Adrenal gland (tissue), 12 donors: ENCODE data around the gene BTBD1. TPM values are rescaled to one million over a fixed set of nuclear protein-coding genes. Genes with fewer than 3 reads are reported as not detected.

Experiments
- DNase-seq, 7 donors: peaks; one replicate each; pipeline ENCODE4 v3.0.0-alpha.2; 2019 to 2020
- H3K27ac ChIP-seq, 5 donors: fragments of 200-600 bp; sonication (generic) in 4 of 5; 1 replicate in 3 of 5; 2 replicates in 2 of 5; pipeline versions ENCODE4 v1.5.1 to v1.8.0; 2016 to 2020; ENCODE audit warnings: mild to moderate bottlenecking in 1 of 5
- H3K27me3 ChIP-seq: fragments of 200-600 bp; 2 replicates; pipeline ENCODE4 v1.8.0; 2021
- H3K36me3 ChIP-seq, 2 donors: fragments of 200-600 bp; replicated peaks in 1 of 2; 1 replicate in 1 of 2; 2 replicates in 1 of 2; pipeline versions ENCODE4 v1.5.1 to v1.8.0; 2018 to 2022
- H3K4me1 ChIP-seq, 2 donors: fragments of 200-600 bp; replicated peaks in 1 of 2; 1 replicate in 1 of 2; 2 replicates in 1 of 2; pipeline versions ENCODE4 v1.5.1 to v1.8.0; 2018 to 2021
- H3K4me3 ChIP-seq, 4 donors: fragments of 200-600 bp; sonication (generic) in 3 of 4; one replicate each; pipeline ENCODE4 v1.5.1; 2016 to 2018
- H3K9me3 ChIP-seq, 3 donors: fragments of 200-600 bp; sonication (generic) in 1 of 3; replicated peaks in 1 of 3; 1 replicate in 2 of 3; 2 replicates in 1 of 3; pipeline versions ENCODE4 v1.5.1 to v1.8.0; 2016 to 2021
- CTCF ChIP-seq, 6 experiments: fragments of 450-650 bp in 4 of 6; fragments of 200-600 bp in 2 of 6; sonication (generic) in 1 of 6; IDR thresholded peaks; 1 replicate in 5 of 6; 2 replicates in 1 of 6; pipeline versions ENCODE4 v1.5.1 to v1.8.0; 2016 to 2021; ENCODE audit warnings: antibody characterized with exemption in 6 of 6, mild to moderate bottlenecking in 2 of 6, moderate library complexity in 1 of 6
- POLR2A ChIP-seq, 2 donors: fragments of 450-650 bp; IDR thresholded peaks; one replicate each; pipeline ENCODE4 v1.6.1; 2017; ENCODE audit warnings: antibody characterized with exemption in 2 of 2, mild to moderate bottlenecking in 2 of 2, moderate library complexity in 1 of 2
- WGBS, 4 donors: extraction: QIAGEN DNeasy Blood & Tissue Kit in 2 of 4; methylation state at CpG; one replicate each; pipeline versions ENCODE4 v1.1.5 to v1.1.7; 2013 to 2017; 5-methylcytosine and 5-hydroxymethylcytosine counted together
- intact Hi-C, 2 donors: fragments of 100-400 bp; cut with DNase I; formaldehyde crosslinking; loops; one replicate each; pipeline versions ENCODE4 v1.14.1 to v1.15.0; 2022 to 2023
- polyA plus RNA-seq, 3 donors: library from polyadenylated mRNA; stranded (reverse); fragments of 200-250 nt in 2 of 3; fragments of 350-450 nt in 1 of 3; fragmentation: Illumina TruSeq in 1 of 3; extraction: RNeasy Lipid Tissue Mini Kit (QIAGEN cat#74804) in 1 of 3; gene quantifications; one replicate each; pipeline ENCODE4 v1.2.3, GENCODE V29; 2013 to 2014
- total RNA-seq, 9 donors: library from RNA; depleted of rRNA in 4 of 9; stranded (reverse); fragments of >200 nt in 4 of 9; fragments of 120-200 nt in 1 of 9; fragmentation: NEBNext Ultra II Directional in 1 of 9; extraction: Animal tissue kit (Norgen Biotek cat#: 25700) in 1 of 9; gene quantifications; one replicate each; pipeline versions ENCODE4 v1.1.0 to v1.2.4, GENCODE V29; 2013 to 2023
- donor health status: healthy with polysubstance abuse.
- donor health status: Bipolar disorder and iron deficiency.
- donor health status: DM: yes; HTN: yes; CAD: no.
- donor health status: DM: no; HTN: no; CAD: no.
- donor health status: DM: no; HTN: no; CAD: no.
- donor health status: DM: yes; HTN: yes; CAD: no.

The BTBD1 gene
- total and polyA plus RNA-seq, 12 donors: 7.2 to 72.6 (median 49.7) TPM

GRCh38 chr15:82995938-82996337 is 71.1 kb downstream of the BTBD1 start:
- peaks cover 0 to 8% of the 10 kb centered on the region in 2 donors for H3K36me3 ChIP-seq
- H3K9me3 ChIP-seq: no peaks in the 10 kb centered on the region
- H3K4me1 ChIP-seq: peaks cover 0 to 4% of the 10 kb centered on the region in 2 donors
- 45 to 69% (median 63%) methylated on average over 3 of the region's 3 CpGs for WGBS, 4 donors
- no peaks in the 10 kb centered on the region for H3K27me3 ChIP-seq
- intact Hi-C loops: no loop called here
- H3K4me3 ChIP-seq: no peak overlapping the region
- TF ChIP-seq POLR2A (IDR thresholded peaks at IDR 0.05) (no peak), CTCF (IDR thresholded peaks at IDR 0.05) (no peak)
- no peak overlapping the region for H3K27ac ChIP-seq
- DNase-seq: no peak

GRCh38 chr15:82995076-82995475 is 72.0 kb downstream of the BTBD1 start:
- Histone ChIP-seq H3K4me3 (no peak overlapping the region), H3K27ac (no peak overlapping the region), H3K36me3 (peaks cover 0 to 11% of the 10 kb centered on the region in 2 donors), H3K4me1 (peaks cover 0 to 3% of the 10 kb centered on the region in 2 donors), H3K27me3 (no peaks in the 10 kb centered on the region), H3K9me3 (no peaks in the 10 kb centered on the region)
- WGBS, 4 donors: 81 to 98% (median 87%) methylated on average over 2 of the region's 2 CpGs
- DNase-seq: no peak
- TF ChIP-seq POLR2A (IDR thresholded peaks at IDR 0.05): no peak
- TF ChIP-seq CTCF (IDR thresholded peaks at IDR 0.05): no peak
- intact Hi-C loops: no loop called here

GRCh38 chr15:82993144-82993543 is 73.9 kb downstream of the BTBD1 start:
- no peak overlapping the region for H3K27ac ChIP-seq
- no peak for TF ChIP-seq CTCF (IDR thresholded peaks at IDR 0.05)
- no peak for TF ChIP-seq POLR2A (IDR thresholded peaks at IDR 0.05)
- WGBS, 4 donors: 83 to 89% (median 85%) methylated on average over 4 of the region's 4 CpGs
- no peak for DNase-seq
- intact Hi-C loops: no loop called here
- no peak overlapping the region for H3K4me3 ChIP-seq
- no peaks in the 10 kb centered on the region for H3K9me3 ChIP-seq
- no peaks in the 10 kb centered on the region for H3K4me1 ChIP-seq
- H3K27me3 ChIP-seq: no peaks in the 10 kb centered on the region
- H3K36me3 ChIP-seq: peaks cover 0 to 27% of the 10 kb centered on the region in 2 donors

GRCh38 chr15:82992436-82992998 is 74.5 kb downstream of the BTBD1 start:
- Histone ChIP-seq H3K27ac (no peak overlapping the region), H3K27me3 (no peaks in the 10 kb centered on the region), H3K9me3 (no peaks in the 10 kb centered on the region), H3K4me1 (no peaks in the 10 kb centered on the region), H3K4me3 (no peak overlapping the region), H3K36me3 (peaks cover 0 to 28% of the 10 kb centered on the region in 2 donors)
- DNase-seq: no peak
- 83 to 93% (median 85%) methylated on average over 3 of the region's 3 CpGs for WGBS, 4 donors
- intact Hi-C loops: no loop called here
- no peak for TF ChIP-seq CTCF (IDR thresholded peaks at IDR 0.05)
- TF ChIP-seq POLR2A (IDR thresholded peaks at IDR 0.05): no peak
